NCI-H510A treated with DMSO at 0.1 percent for 48 hours (cell line): ENCODE measurements around the gene ROBO1.
A peak's percentile ranks its signal among the peaks of the same experiment; 100 is the strongest.
"Not testable (repeated sequence)": the region's sequence is repeated elsewhere in the genome, so short reads cannot be mapped to it uniquely, and the experiment has no call there.

Source experiments
- DNase-seq: peaks from one replicate; lab custom pipeline; 2025; lab: John Stamatoyannopoulos, UW

ROBO1 gene

DNA sequence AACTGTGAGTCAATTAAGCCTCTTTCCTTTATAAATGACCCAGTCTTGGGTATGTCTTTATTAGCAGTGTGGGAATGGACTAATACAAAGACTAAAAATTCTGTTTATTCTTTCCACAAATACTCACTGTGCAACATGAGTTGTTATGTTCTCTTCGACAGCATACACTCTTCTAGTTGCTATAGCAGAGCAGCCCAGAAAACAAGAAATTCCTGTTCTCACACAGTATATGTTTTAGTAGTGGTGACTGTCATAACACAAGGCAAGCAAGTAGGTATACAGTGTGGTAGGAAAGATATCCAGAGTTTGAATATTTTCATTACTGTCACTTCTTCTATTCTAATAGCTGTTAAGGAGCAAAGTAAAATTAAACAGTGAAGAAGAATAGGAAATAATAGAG, 453.3 kb downstream of the ROBO1 start:
- peak; percentile 36 for DNase-seq

DNA sequence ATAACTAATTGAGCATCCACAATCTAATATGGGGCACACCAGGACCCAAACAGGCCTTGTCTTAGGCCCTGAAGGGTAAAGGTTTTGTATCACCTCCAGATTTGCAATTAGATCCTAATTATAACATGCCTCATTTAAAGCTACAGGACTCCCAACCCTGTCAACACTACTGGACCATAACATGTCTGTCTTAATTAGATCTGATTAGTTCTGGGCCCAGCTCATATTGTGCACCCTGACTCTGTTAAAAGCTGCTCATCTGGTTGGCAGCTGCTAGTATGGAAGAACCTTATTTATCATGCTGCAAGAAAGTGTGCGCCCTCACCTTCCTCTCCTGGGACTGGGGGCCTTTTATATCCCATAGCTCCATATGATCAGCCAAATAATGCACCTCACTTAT, 457.8 kb downstream of the ROBO1 start:
- no peak for DNase-seq

DNA sequence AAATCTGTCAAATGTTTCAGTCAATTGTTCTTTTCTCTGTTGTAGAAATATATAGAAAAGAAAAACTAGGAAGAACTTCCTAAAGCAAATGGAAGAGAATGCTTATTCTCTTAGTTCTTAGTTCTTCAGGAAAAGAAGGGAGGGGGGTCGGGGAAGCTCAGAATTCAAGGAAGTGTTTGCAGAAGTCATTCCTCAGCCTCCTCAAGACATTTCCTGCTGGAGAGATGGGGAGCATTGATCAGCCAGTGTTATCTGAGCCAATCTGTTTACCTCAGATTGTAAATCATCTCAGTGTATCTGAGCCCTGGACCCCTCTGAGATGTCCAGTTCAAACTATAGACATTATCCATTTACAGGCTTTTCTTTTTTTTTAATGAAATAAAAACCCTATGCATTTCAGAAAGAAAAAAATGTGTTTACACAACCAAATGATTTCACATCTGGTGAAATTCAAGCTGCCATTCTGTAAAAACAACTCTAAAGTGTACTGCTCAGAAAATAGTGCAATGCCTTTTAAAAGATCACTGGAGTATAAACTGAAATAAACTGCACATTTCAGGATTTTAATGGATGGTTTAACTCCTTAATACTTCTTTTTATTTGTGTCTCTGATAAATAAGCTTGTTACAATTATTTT, 460.7 kb downstream of the ROBO1 start:
- DNase-seq = no peak

DNA sequence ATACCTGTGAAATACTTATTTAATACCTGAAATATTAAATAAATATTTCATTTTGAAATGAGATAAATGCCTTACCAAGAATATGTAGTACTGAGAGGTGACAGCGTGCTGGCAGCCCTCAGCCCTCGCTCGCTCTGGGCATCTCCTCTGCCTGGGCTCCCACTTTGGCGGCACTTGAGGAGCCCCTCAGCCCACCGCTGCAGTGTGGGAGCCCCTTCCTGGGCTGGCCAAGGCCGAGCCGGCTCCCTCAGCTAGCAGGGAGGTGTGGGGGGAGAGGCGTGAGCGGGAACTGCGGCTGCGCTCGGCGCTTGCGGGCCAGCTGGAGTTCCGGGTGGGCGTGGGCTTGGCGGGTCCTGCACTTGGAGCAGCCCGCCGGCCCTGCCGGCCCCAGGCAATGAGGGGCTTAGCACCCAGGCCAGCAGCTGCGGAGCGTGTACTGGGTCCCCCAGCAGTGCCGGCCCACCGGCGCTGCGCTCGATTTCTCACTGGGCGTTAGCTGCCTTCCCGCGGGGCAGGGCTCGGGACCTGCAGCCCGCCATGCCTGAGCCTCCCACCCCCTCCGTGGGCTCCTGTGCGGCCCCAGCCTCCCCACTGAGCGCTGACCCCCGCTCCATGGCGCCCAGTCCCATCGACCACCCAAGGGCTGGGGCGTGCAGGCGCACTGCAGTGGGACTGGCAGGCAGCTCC, 467.7 kb downstream of the ROBO1 start:
- DNase-seq = not testable (repeated sequence)

DNA sequence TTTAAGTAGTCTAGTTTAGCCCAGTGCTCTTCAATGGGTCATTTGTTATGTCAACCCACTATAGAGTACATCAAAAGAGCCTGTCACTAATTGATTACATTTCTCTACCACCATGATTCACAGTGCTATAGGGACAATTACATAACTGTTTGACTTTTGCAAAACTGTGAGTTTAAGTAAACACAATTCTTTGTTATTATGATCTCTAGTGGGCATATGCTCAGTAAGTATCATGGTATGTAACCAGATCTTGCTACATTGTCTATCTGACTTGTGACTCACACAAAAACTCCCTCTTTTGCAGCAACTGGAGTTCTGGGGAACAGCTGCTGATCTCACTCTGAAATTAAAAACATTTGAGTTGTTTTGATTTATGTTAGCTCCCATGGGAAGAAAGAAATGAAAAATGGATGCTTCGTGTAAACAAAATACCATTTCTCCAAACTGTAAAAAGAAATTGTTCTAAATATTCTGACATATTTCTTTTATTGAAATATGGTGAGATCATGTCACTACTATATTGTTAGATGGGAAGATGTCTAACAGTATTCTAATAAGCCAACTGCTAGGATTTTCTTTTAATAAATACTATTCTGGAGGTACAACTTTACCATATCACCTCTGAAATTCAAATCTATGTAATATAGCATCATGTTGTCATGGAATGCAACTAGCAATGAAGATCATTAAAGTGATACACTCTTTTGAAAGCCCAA, 470.4 kb downstream of the ROBO1 start:
- DNase-seq = peak; percentile 87

DNA sequence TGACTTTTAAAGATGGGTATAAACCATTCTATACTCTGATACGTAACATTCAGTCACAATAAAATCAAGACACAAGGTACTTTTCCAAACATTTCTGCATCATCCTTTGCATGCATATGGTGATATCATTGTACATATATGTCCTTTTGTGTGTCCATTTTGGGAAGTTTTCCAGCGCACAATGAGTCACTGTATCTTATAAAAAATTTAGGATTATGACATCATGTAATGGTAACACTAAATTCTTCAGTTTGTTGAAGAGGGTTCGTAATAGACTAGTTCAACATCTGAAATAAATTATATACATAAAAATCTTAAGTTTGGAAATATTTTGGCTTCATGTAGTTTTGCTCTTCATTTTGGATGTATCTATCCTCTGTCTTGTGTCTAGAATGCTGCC, 480.9 kb downstream of the ROBO1 start:
- no peak for DNase-seq

DNA sequence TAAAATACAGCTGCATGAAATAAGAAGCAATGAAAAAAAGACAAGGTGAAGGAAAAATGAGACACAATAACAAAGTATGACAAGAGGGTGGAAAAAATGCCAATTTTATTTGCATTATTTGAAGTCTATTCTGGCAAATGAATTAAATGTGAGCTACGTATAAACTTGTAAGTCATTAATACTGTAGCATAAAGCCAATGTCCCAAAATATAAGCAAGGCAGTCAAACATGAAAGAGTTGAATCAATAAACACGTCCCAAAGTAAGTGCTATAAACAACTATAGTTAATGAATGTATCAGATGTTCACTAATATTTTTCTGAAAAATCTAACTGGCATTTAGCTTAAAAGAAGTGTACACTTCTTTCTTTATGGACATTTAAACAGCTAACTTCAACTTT, 481.9 kb downstream of the ROBO1 start:
- no peak for DNase-seq

DNA sequence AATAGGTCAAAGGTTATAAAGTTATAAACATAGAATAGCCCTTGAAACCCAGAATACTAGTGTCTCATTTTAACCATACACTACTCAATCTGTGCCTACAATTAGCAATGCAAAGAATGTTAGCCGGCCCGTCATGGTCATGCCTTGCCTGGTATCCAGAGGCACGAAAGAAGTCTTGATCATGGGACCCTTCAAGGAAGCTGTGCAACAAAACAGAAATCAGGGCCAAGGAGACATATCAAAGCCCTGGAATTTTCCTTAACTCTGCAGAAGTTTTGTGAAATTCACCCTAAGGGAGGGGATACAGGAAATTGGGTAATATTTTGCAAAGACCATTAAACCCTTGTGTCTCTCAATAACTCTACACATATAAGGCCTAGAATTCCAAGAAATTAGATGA, 482.4 kb downstream of the ROBO1 start:
- DNase-seq = no peak

DNA sequence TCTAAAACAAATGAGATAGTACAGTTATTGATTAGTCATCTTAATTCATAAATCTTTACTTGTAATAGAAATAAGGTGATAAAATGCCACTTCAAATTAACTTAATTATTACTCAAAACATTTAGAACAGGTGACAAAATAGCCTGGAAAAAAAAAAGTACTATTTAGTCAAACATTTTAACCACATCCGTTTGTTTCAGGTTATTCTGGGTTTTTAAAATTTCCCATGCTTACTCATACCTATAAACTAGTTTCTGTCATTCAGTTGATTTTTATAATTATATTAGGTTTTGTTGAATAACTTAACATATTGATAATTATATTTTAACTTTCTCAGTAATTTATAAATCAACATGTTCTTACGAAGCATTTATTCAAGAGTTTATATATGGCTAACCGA, 483.0 kb downstream of the ROBO1 start:
- no peak for DNase-seq

DNA sequence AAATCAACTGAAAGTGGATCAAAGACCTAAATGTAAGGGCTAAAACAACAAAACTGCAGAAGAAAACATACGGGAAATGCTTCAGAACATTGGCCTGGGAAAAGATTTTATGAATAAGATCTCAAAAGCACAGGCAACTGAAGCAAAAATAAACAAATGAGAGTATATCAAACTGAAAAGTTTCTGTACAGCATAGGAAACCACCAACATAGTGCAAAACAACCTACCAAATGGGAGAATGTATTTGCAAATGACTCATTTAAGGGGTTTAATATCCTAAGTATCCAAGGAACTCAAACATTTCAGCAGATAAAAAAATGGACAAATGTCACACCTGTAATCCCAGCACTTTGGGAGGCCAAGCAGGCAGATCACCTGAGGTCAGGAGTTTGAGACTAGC, 489.1 kb downstream of the ROBO1 start:
- no peak for DNase-seq

DNA sequence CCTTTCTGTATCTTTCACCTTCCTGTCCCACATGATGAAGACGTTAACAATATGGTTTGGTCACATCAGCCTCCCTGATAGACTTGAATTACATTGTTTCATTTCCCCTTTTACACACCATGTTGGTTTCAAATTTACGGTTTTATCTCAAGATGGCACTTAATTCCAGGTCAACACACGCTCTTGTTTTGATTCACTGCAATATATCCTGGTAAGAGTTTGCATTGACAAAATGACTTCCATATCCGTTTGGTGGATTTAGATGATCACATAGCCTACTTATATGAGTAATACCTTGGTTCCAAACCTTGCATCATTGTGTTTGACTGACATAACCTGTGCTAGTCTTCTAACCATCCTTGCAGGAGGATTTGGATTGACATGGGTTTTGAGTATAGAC, 499.4 kb downstream of the ROBO1 start:
- DNase-seq = no peak

DNA sequence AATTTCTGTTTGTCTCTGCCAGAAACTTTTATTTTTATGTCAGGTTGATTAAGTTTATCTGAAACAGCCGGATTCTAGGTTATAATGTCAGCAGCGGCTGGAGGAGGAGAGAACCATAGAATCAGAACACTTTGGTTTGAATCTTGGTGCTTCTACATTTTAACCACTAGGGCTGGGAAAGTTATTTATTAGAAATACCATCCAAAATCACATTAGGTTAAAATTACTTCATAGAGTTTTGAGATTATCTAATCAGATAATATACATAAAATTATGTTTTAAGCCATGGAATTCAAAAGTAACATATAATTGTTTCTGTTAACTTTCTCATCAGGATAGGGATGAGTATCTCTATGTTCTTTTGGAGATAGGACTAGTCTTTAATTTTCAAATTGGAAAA, 502.9 kb downstream of the ROBO1 start:
- no peak for DNase-seq

DNA sequence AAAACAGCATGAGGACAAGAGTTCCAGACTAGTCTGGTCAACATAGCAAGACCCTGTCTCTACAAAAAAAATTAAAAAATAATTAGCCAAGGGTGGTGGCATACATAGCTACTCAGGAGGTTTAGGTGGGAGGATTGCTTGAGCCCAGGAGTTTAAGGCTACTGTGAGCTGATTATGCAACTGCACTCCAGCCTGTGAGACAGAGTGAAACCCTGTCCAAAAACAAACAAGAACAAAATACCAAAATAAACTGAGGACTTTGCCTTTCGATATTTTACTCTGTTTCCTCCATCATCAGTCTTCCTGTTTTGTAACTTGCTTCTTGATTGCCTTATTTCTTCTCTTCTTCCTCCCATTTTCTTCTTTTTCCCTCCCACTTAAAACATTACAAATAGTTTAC, 504.4 kb downstream of the ROBO1 start:
- DNase-seq = no peak

DNA sequence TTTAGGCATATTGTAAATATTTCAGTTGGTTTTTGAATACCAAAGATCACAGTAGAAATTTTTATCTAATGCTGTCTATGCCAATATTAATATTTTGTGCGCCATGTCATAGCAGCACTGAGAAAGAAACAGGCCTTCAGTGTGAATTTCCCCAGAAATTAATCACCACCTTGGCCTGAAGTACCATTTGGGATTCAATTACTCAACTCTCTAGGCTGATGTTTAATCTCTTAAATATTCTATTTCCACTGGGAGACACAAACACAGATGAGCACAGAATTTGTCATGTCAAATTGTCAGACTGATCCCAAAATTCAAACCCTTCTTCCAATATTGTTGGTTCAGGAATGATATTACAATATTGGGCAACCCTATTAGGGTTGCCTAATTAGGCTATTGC, 509.3 kb downstream of the ROBO1 start:
- no peak for DNase-seq

DNA sequence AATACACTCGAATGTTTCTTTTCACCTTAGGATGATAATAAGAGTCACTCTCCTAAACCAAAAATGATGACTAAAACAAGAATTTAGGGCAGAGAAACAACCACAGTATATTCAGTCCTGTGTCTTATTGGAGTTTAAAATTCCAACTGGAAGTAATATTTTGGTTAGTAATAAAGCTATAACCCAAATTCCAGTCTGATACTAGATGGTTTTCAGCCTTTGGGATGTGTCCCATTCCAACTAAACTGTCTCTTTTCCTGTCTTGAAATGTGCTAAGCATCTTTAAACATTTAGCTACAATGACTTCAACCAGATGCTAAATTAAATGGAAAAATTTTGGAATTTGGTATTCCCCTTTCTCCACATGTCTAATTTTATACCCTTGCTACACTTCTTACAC, 510.0 kb downstream of the ROBO1 start:
- no peak for DNase-seq

DNA sequence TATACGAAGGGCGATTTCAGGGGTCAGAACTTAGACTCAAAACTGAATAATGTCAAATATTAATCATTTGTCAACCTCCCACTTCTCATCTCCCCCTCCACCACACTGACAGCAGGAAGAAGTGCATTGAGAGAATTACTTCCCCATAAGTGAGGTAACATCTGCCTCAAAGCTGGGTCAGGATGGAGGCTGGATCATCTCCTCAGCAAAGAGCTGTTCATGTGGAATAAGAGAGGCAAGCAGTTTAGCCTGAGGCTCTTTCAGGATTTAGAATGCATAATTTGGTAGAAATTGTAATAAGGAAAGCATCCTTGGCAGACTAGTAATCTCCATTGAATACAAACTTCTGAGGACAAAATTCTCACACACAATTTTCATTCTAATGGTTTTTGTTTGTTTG, 512.1 kb downstream of the ROBO1 start:
- DNase-seq = no peak

DNA sequence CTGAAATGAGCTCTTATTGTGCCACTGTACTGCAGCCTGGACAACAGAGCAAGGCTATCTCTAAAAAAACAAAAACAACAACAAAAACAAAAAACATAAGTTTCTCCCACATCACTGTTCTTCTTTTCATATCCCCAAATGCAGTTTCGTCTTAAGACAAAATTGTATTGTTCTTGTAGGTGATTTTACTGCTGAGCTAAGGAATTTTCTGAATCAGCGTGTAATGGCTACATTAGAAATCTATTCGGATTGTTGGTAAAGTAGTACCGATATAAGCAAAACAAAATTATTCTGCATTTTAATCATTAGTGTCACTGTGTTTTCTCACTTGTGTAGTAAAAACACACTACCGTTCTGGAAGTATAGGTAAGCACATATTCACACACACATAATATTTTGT, 512.5 kb downstream of the ROBO1 start:
- DNase-seq = no peak

DNA sequence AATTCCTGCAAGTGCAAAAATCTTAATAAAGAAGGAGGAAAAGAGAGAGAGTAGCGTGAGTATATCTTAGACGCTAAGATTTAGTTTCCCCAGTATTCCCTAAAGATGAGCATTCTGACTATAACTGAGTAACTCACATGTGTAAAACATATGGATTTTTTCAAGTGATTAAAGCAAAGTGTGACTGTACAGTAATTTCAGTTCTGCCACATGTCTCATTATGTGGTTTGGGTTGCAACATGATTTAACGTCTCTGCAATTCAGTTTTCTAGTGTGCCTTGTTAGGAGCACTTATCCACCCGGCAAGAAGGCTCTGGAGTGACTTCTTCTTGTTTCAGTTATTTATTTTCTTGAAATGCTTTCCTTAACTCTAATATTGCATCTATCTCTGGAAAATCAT, 514.1 kb downstream of the ROBO1 start:
- no peak for DNase-seq

DNA sequence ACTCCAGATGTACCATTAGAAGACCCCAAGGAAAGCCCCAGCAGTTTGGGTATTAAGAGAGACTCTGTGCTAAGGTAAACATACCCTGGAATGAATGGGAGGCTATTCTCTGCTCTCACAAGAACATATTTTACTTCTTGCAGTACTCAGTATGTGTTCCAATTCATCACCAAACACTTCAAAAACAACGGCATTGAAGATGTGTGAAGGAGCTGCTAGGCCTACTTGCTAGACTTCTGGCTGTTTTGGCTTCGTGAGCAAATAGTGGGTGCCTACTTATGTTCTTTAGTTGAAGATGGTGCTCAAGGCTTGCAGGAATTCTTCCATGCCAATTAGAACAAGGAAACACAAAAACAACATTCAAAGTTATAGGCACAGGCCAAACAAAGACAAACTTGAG, 514.5 kb downstream of the ROBO1 start:
- DNase-seq = no peak

DNA sequence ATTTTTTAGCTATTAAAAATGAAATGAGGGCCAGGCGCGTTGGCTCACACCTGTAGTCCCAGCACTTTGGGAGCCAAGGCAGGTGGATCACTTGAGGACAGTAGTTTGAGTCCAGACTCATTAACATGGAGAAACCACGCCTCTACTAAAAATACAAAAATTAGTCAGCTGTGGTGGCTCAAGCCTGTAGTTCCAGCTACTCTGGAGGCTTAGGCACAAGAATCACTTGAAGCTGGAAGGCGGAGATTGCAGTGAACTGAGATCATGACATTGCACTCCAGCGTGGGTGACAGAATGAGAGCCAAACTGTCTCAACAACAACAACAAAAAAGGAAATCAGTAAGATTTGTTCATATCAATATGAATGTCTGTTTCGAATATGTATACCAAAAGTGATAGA, 517.1 kb downstream of the ROBO1 start:
- DNase-seq = no peak

DNA sequence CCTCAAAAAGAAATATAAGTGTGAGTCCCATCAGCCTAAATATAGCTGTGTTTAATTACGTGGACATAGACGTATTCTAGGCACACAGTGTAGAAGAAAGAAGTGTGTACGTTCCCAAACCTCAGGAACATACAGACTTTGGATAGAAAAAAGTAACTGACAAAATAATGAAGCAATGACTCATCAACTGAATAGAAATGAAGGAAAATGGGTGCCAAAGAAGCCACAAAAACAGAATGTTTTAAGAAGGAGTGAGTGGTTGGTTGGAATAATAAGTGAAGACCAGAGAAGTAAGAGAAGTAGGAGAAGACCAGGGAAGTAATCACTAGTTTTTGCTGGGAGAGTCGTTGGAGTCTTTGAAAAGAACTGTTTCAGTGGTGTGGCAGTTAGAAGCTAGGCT, 518.1 kb downstream of the ROBO1 start:
- no peak for DNase-seq

DNA sequence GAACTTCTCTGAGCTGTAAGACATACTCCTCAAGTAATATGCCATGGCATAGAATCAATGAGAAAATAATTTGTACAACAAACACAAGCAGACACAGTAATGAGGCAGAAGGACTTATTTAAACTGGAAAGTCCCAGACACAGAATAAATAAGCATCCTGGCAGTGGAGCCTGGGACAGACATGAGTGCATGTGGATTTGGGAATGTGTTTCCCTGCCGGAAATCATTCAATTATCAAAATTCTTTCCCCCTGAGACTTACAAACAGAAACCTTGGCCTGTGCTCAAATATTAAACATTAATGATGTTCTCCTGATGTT, 520.1 kb downstream of the ROBO1 start:
- DNase-seq = no peak

DNA sequence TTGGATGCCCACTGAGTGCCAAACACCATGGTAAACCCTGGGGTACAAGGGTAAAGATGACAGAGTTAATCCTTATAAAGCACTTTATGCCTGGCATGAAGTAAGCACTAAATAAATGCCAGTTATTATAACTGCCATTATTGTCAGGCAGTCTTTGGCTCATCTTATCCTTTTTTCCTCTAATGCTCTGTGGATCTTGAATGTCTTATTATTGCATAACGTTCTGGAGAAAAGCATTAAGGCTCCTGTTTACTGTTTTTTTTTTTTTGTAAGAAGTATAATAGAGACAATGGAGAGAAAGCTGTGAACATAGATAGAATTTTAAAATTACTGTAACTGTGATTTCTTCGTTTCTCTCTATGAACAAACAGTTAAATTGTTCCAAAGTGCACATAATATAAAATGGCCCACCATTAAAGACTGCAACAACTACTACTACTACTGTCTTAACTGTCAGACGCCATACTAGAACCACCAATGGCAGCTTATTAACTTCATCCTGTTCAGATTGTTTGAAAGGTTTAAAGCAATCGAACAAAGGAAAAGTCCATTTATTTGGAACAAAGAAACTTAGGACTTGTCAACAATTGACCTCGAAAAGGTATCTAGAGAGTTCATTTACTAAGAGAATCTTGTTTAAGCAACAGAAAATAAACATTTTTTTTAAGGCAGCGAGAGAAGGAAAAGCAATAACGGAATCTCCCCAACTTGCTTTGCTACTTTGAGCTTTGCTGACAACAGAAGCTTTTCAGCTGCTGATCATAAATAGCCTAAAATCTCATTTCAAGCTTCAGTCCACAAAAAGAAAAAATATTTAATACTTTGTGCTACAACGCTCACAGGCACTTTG, 520.7 kb downstream of the ROBO1 start:
- DNase-seq = no peak
